Measurements from ENCODE around the gene SLC6A3.
"Not testable (repeated sequence)": the region's sequence is repeated elsewhere in the genome, so short reads cannot be mapped to it uniquely, and the experiment has no call there.

Gene SLC6A3

GRCh38 chr5:1429496-1429895 is 15.7 kb downstream of the SLC6A3 start:
- DNase-seq = no peak
- in situ Hi-C loops (cut with MboI; ENCODE audit: low pct_unique_long_range_greater_than_20kb, low sequenced_read_pairs) = no loop called here

DNA sequence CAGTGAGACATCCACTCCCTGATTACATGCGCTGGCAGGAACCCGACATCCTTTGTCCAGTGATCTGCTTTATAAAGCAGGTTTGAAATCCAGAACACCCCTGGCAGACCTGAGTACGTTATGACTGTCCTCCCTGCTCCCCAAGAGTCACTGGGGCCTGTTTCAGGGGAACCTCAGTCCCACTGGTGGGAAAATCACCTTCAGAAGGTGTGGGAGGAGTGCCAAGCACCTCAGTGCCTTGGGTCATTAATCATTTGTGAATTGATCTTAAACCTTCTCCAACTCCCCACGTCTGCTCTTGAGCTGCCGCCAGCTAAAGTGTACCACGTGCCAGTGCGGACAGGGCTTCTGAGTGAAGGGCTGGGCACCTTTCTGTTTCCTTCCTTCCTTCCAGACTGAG is 16.2 kb downstream of the SLC6A3 start:
- in situ Hi-C loops (cut with MboI; ENCODE audit: low pct_unique_long_range_greater_than_20kb, low sequenced_read_pairs) = no loop called here

GRCh38 chr5:1428107-1428506 is 17.1 kb downstream of the SLC6A3 start:
- DNase-seq = no peak
- in situ Hi-C loops (cut with MboI; ENCODE audit: low pct_unique_long_range_greater_than_20kb, low sequenced_read_pairs) = no loop called here

More for the DNA sequence above, 16.2 kb downstream of the SLC6A3 start:
- no peak for DNase-seq

DNA sequence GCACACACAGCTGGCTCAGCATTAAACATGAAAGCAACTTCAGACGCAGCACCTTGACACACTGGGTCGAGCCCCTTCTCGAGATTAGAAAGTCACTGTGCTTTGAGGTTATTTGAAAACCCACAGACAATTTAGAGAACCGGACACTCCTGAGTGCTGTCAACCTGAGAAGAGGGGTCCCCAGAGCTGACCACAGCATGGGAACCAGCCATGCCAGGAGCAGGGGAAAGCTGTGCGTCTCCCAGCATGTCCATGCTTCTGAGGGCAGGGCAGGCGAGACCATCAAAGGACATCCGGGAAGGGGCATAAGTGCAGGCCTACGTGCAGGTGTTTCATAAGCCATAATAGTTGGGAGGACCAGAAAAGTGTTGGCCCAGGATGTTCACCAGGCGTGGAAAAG is 20.5 kb downstream of the SLC6A3 start:
- in situ Hi-C loops (cut with MboI; ENCODE audit: low pct_unique_long_range_greater_than_20kb, low sequenced_read_pairs) = no loop called here
- DNase-seq = no peak

GRCh38 chr5:1423901-1424603 is 21.2 kb downstream of the SLC6A3 start:
- in situ Hi-C loops (cut with MboI; ENCODE audit: low pct_unique_long_range_greater_than_20kb, low sequenced_read_pairs) = no loop called here
- DNase-seq = no peak

- in situ Hi-C loops (cut with MboI; ENCODE audit: low pct_unique_long_range_greater_than_20kb, low sequenced_read_pairs); DNase-seq: not testable (repeated sequence)
These were observed 22.7 kb downstream of the SLC6A3 start for GRCh38 chr5:1422522-1422921.

DNA sequence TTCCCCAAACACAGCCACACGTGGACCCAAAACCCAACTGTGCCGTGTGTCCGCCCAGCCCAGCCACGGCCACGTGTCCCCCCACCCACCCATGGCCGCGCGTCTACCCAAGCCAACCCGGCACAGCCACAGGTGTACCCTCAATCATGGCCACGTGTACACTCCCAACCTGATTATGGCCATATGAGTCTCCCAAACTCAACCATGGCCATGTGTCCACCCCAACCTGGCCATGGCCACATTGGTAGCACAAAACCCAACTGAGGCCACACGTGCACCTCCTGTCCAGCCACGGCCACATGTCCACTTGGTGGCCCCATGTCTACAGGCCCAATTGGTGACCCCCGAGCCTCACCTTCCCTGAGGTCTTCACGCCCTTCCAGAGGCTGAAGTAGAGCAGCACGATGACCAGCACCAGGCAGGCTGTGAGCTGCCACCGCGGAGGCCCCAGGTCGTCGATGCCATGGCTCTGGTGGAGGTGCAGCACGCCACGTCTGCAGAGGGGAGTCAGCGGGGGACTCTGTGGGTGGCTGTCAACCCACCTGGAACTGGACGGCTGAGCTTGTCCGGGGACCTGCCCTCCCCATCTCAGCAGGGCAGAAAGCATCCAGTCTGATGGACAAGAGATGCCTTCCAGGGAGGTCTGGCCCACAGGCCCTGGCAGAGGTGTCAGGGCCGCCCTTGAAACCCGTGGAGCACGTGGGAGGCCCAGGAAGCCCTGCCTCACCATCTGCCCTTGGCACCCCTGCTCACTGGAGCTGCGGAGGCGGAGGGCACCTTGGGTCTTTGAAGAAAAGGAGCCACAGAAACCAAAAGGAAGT is 23.5 kb downstream of the SLC6A3 start:
- no peak for DNase-seq
- in situ Hi-C loops (cut with MboI; ENCODE audit: low pct_unique_long_range_greater_than_20kb, low sequenced_read_pairs) = no loop called here

GRCh38 chr5:1420211-1421195 is 24.7 kb downstream of the SLC6A3 start:
- DNase-seq = no peak
- in situ Hi-C loops (cut with MboI; ENCODE audit: low pct_unique_long_range_greater_than_20kb, low sequenced_read_pairs) = no loop called here

- DNase-seq = no peak
- in situ Hi-C loops (cut with MboI; ENCODE audit: low pct_unique_long_range_greater_than_20kb, low sequenced_read_pairs) = no loop called here
These were observed 25.6 kb downstream of the SLC6A3 start for GRCh38 chr5:1419476-1420210.

GRCh38 chr5:1418921-1419280 is 26.3 kb downstream of the SLC6A3 start:
- in situ Hi-C loops (cut with MboI; ENCODE audit: low pct_unique_long_range_greater_than_20kb, low sequenced_read_pairs) = no loop called here
- no peak for DNase-seq

- in situ Hi-C loops (cut with MboI; ENCODE audit: low pct_unique_long_range_greater_than_20kb, low sequenced_read_pairs) = no loop called here
These were observed 26.9 kb downstream of the SLC6A3 start for GRCh38 chr5:1418238-1418920.

GRCh38 chr5:1417586-1418225 is 27.5 kb downstream of the SLC6A3 start:
- no peak for DNase-seq
- in situ Hi-C loops (cut with MboI; ENCODE audit: low pct_unique_long_range_greater_than_20kb, low sequenced_read_pairs) = no loop called here

More at GRCh38 chr5:1418238-1418920, 26.9 kb downstream of the SLC6A3 start:
- DNase-seq = no peak

DNA sequence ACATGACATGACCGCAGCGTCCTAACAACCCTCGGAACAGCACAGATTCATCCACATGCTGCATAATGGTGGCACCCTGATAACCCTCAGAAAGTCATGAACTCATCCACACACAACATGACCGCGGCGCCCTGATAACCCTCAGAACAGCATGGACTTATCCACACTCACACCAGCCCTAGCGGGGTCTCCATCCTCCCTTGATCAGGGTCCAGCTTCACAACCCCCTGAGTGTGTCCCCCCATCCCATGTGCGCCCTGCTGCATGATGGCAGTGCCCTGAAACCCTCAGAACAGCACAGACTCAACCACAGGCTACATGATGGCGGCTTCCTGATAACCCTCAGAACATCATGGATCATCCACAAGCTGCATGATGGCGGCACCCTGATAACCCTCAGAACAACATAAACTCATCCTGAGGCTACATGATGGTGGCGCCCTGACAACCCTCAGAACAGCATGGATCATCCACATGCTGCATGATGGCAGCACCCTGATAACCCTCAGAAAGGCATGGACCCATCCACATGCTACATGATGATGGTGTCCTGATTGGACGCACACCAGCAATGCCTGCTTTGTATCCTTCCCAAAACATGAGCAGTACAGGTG is 28.3 kb downstream of the SLC6A3 start:
- in situ Hi-C loops (cut with MboI; ENCODE audit: low pct_unique_long_range_greater_than_20kb, low sequenced_read_pairs) = no loop called here
- DNase-seq = no peak

- in situ Hi-C loops (cut with MboI; ENCODE audit: low pct_unique_long_range_greater_than_20kb, low sequenced_read_pairs) = no loop called here
- DNase-seq = no peak
These were observed 29.4 kb downstream of the SLC6A3 start for GRCh38 chr5:1415626-1416360.

GRCh38 chr5:1415059-1415425 is 30.2 kb downstream of the SLC6A3 start:
- no peak for DNase-seq
- in situ Hi-C loops (cut with MboI; ENCODE audit: low pct_unique_long_range_greater_than_20kb, low sequenced_read_pairs) = no loop called here

- no peak for DNase-seq
- in situ Hi-C loops (cut with MboI; ENCODE audit: low pct_unique_long_range_greater_than_20kb, low sequenced_read_pairs) = no loop called here
These were observed 30.8 kb downstream of the SLC6A3 start for GRCh38 chr5:1414311-1415058.
